ENCODE measurements around the gene SH2B3. TPM values are rescaled to one million over a fixed set of nuclear protein-coding genes. Genes with fewer than 3 reads are reported as not detected.
A peak's percentile ranks its signal among the peaks of the same experiment; 100 is the strongest.

SH2B3 gene
- total and polyA plus RNA-seq, 9 of the 15 experiments (the other 6 are each of a cell fraction or from before 2014, with no cell fraction given) = 10.8 to 75.3 (median 37.4) TPM

- TF ChIP-seq ATF6 (CRISPR knock-in tag; IDR thresholded peaks at IDR 0.05) (no peak), ARID3A (IDR thresholded peaks at IDR 0.05; ENCODE audit: borderline replicate concordance, low read depth, low read length) (no peak), EHMT2 (IDR thresholded peaks at IDR 0.05) (0 out of 2 replicates have a peak, but pooled peaks have one; percentile 40), MAZ (CRISPR knock-in tag; conservative IDR thresholded peaks at IDR 0.05 in 1 of 2, IDR thresholded peaks at IDR 0.05 in 1 of 2) (peak in 1 of 2 experiments; percentile 65; a peak in 2 of 4 replicates), CTCF (IDR thresholded peaks at IDR 0.05 in 2 of 3, conservative IDR thresholded peaks at IDR 0.05 in 1 of 3; ENCODE audit: insufficient read depth in 2 of 3, low read depth in 1 of 3, low read length in 3 of 3) (peak; percentile 99 to 100 (median 99)), MYNN (IDR thresholded peaks at IDR 0.05) (peak; percentile 81), MYNN (CRISPR knock-in tag; IDR thresholded peaks at IDR 0.05) (no peak), CHAMP1 (IDR thresholded peaks at IDR 0.05) (no peak; the same call in 1 of the 2 replicates), MBD2 (IDR thresholded peaks at IDR 0.05; ENCODE audit: borderline replicate concordance, low read depth) (no peak), MAFF (IDR thresholded peaks at IDR 0.05; ENCODE audit: low read length) (no peak), E4F1 (CRISPR knock-in tag; IDR thresholded peaks at IDR 0.05; ENCODE audit: borderline replicate concordance) (no peak), RBM25 (IDR thresholded peaks at IDR 0.05; ENCODE audit: low read depth, low read length, severe bottlenecking) (peak; percentile 91), NCOA1 (IDR thresholded peaks at IDR 0.05; ENCODE audit: low read depth) (0 out of 2 replicates have a peak, but pooled peaks have one; percentile 20), ZFP36 (IDR thresholded peaks at IDR 0.05; ENCODE audit: low read depth, low read length, partially characterized antibody) (peak; percentile 87)
Measured at GRCh38 chr12:111396726-111397445, 8.8 kb upstream of the SH2B3 start (continued).
